ENCODE measurements around the gene C9orf78. TPM values are rescaled to one million over a fixed set of nuclear protein-coding genes. Genes with fewer than 3 reads are reported as not detected.
A peak's percentile ranks its signal among the peaks of the same experiment; 100 is the strongest.

Gene C9orf78
- total RNA-seq, 1 donor from 2014 or later, result 19.2 TPM

DNA sequence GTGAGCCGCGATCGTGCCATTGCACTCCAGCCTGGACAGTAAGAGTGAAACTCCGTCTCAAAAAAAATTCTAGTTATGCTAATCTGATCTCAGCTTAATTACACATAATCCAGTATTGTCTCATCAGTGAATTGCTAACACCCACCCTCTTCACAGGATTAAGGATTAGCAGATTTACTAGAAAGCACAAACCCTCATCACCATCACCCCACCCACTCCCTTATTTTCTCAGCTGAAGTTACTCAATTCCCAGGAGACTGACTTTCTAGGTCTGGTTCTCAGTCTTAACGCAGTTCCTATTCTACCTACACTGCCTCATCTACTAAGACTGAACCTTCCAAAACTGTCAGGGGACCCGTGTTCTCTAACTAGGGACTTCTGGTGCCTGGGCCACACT is 23.1 kb downstream of the C9orf78 start:
- no peaks in the 10 kb centered on the region for H3K27me3 ChIP-seq
- intact Hi-C loops (cut with DNase I), result no loop called here
- no peaks in the 10 kb centered on the region for H3K4me1 ChIP-seq
- peaks cover 57 to 62% of the 10 kb centered on the region in 2 donors for H3K36me3 ChIP-seq
- H3K9me3 ChIP-seq, result no peaks in the 10 kb centered on the region
- TF ChIP-seq, protein P1, sequence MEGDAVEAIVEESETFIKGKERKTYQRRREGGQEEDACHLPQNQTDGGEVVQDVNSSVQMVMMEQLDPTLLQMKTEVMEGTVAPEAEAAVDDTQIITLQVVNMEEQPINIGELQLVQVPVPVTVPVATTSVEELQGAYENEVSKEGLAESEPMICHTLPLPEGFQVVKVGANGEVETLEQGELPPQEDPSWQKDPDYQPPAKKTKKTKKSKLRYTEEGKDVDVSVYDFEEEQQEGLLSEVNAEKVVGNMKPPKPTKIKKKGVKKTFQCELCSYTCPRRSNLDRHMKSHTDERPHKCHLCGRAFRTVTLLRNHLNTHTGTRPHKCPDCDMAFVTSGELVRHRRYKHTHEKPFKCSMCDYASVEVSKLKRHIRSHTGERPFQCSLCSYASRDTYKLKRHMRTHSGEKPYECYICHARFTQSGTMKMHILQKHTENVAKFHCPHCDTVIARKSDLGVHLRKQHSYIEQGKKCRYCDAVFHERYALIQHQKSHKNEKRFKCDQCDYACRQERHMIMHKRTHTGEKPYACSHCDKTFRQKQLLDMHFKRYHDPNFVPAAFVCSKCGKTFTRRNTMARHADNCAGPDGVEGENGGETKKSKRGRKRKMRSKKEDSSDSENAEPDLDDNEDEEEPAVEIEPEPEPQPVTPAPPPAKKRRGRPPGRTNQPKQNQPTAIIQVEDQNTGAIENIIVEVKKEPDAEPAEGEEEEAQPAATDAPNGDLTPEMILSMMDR (IDR thresholded peaks at IDR 0.05), result no peak
- no peak for DNase-seq (ENCODE audit: low spot score in 2 of 2)
- H3K27ac ChIP-seq, result no peak overlapping the region
- H3K4me3 ChIP-seq, result no peak overlapping the region

DNA sequence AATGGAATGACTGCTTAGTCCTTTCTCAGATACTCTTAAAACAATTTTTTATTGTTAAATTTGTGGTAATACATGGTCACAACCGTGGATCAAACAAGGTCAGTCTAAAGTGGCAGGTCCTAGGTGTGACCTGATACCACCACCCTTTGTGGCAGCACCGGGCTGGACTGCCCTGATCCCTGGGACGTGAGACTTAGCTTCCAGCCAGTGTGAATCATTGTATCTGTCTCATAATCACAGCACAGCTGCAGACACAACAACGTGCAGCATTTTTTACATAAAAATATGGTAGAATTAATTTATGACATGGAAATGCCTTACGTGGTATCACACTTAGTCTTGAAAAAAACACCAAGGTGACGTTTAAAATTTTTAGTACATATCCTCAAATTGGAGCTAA is 24.3 kb downstream of the C9orf78 start:
- Histone ChIP-seq H3K4me3 (no peak overlapping the region), H3K9me3 (no peaks in the 10 kb centered on the region), H3K27ac (no peak overlapping the region), H3K27me3 (no peaks in the 10 kb centered on the region), H3K4me1 (no peaks in the 10 kb centered on the region), H3K36me3 (peaks cover 50 to 52% of the 10 kb centered on the region in 2 donors)
- no peak for DNase-seq (ENCODE audit: low spot score in 2 of 2)
- TF ChIP-seq, protein P1 (IDR thresholded peaks at IDR 0.05), result no peak
- intact Hi-C loops (cut with DNase I), result no loop called here

DNA sequence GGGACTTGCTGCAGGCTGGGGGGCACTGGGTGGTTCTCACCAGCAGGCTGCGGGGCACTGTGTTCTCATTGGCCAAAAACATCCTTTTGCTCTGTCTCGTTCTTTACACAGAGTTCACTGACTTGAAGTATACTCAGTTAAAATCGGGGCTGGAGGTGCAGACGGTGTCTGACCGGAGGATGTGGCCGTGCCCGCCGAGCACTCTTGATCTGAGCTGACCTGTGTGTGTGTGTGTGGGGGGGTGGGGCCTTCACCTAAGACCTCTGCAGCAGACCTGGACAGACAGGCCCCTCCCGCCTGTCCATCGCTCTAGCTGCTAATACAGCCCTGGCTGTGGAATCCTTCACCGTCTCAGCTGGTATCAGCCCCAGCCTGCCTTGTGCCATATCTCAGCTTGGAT is 25.0 kb downstream of the C9orf78 start:
- Histone ChIP-seq H3K4me3 (no peak overlapping the region), H3K27me3 (no peaks in the 10 kb centered on the region), H3K27ac (no peak overlapping the region), H3K36me3 (peaks cover 50 to 53% of the 10 kb centered on the region in 2 donors), H3K9me3 (no peaks in the 10 kb centered on the region), H3K4me1 (no peaks in the 10 kb centered on the region)
- no peak for DNase-seq (ENCODE audit: low spot score in 2 of 2)
- TF ChIP-seq, protein P1 (IDR thresholded peaks at IDR 0.05), result no peak
- intact Hi-C loops (cut with DNase I), result no loop called here

DNA sequence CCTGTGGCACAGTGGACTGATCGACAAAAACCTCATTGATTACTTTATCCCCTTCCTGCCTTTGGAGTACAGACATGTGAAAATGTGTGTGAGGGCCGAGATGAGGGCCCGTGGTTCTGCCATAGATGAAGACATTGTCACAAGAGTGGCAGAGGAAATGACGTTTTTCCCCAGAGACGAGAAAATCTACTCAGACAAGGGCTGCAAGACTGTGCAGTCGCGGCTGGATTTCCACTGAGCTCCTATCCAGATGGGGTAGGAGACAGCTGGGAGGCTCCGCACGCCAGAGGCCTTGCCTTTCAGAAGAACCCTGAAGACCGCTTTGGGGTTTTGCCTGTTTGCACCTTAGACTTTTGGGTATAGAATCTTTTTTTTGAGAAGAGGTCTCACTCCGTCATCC is 25.7 kb downstream of the C9orf78 start:
- TF ChIP-seq, protein P1 (IDR thresholded peaks at IDR 0.05), result no peak

DNA sequence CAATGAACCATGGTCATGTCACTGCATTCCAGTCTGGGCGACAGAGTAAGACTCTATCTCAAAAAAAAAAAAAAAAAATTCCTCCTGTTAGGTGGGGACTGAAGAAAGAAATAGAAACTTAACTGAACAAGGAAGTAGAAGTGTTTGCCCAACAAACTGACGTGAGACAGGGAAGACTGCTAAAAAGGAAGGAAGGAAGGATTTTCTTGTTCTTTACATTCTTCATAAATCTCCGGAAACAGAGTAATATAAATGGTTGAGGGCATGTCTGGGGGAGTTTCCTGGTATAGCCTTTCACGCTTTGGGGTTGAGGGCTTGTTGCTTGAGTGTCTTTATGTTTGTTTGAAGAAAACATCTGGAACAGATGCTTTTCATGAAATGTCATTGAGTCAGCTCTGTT is 29.0 kb downstream of the C9orf78 start:
- H3K36me3 ChIP-seq, result peaks cover 30 to 37% of the 10 kb centered on the region in 2 donors
- DNase-seq (ENCODE audit: low spot score in 2 of 2), result no peak
- intact Hi-C loops (cut with DNase I), result no loop called here
- no peak overlapping the region for H3K27ac ChIP-seq
- H3K4me3 ChIP-seq, result no peak overlapping the region
- no peaks in the 10 kb centered on the region for H3K27me3 ChIP-seq
- TF ChIP-seq, protein P1 (IDR thresholded peaks at IDR 0.05), result no peak
- no peaks in the 10 kb centered on the region for H3K9me3 ChIP-seq
- peaks cover 8 to 10% of the 10 kb centered on the region in 2 donors for H3K4me1 ChIP-seq

More for the DNA sequence above, 25.7 kb downstream of the C9orf78 start:
- no peak for DNase-seq (ENCODE audit: low spot score in 2 of 2)
- intact Hi-C loops (cut with DNase I), result no loop called here
- peaks cover 1 to 2% of the 10 kb centered on the region in 2 donors for H3K4me1 ChIP-seq
- no peaks in the 10 kb centered on the region for H3K27me3 ChIP-seq
- no peak overlapping the region for H3K4me3 ChIP-seq
- H3K9me3 ChIP-seq, result no peaks in the 10 kb centered on the region
- no peak overlapping the region for H3K27ac ChIP-seq
- peaks cover 46 to 48% of the 10 kb centered on the region in 2 donors for H3K36me3 ChIP-seq

DNA sequence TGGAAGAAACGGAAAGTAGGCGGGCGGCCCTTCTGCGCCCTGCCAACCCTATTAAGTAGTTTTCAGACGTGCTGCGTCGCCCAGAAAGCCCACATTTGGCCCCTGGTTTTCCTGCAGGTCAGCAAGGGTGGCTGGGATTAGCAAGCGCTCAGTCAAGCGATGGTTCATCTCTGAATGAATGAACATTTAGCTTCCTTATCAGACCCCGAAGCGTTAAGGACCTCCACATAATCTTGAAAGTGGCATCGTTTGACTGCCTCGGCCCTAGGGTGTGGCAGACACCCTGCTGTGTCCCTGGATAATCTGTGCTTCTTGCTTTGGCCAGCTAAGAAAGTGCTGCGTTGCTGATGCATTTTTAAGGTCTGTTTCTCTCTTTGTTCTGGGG is 31.4 kb downstream of the C9orf78 start:
- TF ChIP-seq, protein P1 (IDR thresholded peaks at IDR 0.05), result no peak
- Histone ChIP-seq H3K27me3 (no peaks in the 10 kb centered on the region), H3K27ac (peak overlapping the region; percentile 75 to 85), H3K36me3 (peaks cover 12 to 14% of the 10 kb centered on the region in 2 donors), H3K9me3 (no peaks in the 10 kb centered on the region), H3K4me3 (peak overlapping the region; percentile 71 to 82), H3K4me1 (peaks cover 8 to 10% of the 10 kb centered on the region in 2 donors)
- intact Hi-C loops (cut with DNase I), result loop anchor here (2.0 kb wide), 1 partner anchor 21 kb away; the partner anchor contains the start of gene TOR1A
- no peak for DNase-seq (ENCODE audit: low spot score in 2 of 2)
